ENCODE results near the gene ZNF782. TPM values are rescaled to one million over a fixed set of nuclear protein-coding genes. Genes with fewer than 3 reads are reported as not detected.
"Not testable (repeated sequence)": the region's sequence is repeated elsewhere in the genome, so short reads cannot be mapped to it uniquely, and the experiment has no call there.

Gene ZNF782
- total RNA-seq, 2 experiments from 2014 or later, result 8.6 to 10.2 TPM

- DNase-seq (ENCODE audit: low spot score), result peak; percentile 1
- ChIA-PET CTCF (ENCODE audit: unreplicated experiment) (no interaction called here), POLR2A (no interaction called here)
- Histone ChIP-seq H3K4me1 (ENCODE audit: insufficient read depth, low read length, poor library complexity, severe bottlenecking) (no peaks in the 10 kb centered on the region), H3K4me3 (ENCODE audit: low read depth, low read length, poor library complexity, severe bottlenecking) (no peak overlapping the region), H3K9me2 (ENCODE audit: insufficient read depth, low read length) (no peaks in the 10 kb centered on the region), H3K79me2 (ENCODE audit: insufficient read depth, low read depth, low read length) (no peaks in the 10 kb centered on the region), H3K27ac (ENCODE audit: low read depth, low read length, poor library complexity, severe bottlenecking) (no peak overlapping the region), H3K36me3 (ENCODE audit: insufficient read depth, low read length) (peaks cover 67% of the 10 kb centered on the region), H3K4me2 (ENCODE audit: low read length) (no peak overlapping the region), H2AFZ (ENCODE audit: low read length) (no peak overlapping the region), H4K20me1 (ENCODE audit: insufficient read depth, low read length) (no peaks in the 10 kb centered on the region), H3K9me3 (ENCODE audit: low read length) (peaks cover 58% of the 10 kb centered on the region)
- TF ChIP-seq EZH2phosphoT487 (IDR thresholded peaks at IDR 0.05; ENCODE audit: borderline replicate concordance, low read depth, low read length), result no peak
- no peak for TF ChIP-seq CTCF (conservative IDR thresholded peaks at IDR 0.05; ENCODE audit: low read length)
- intact Hi-C loops (cut with micrococcal nuclease; ENCODE audit: unreplicated experiment), result no loop called here
- BruUV-seq (replicated peaks), result no TSS peak
Observed at GRCh38 chr9:96818533-96818932, 35.8 kb downstream of the ZNF782 start.

GRCh38 chr9:96817973-96818372, 36.3 kb downstream of the ZNF782 start:
- intact Hi-C loops (cut with micrococcal nuclease; ENCODE audit: unreplicated experiment), result no loop called here
- no TSS peak for BruUV-seq (replicated peaks)
- DNase-seq (ENCODE audit: low spot score), result no peak
- ChIA-PET POLR2A (no interaction called here), CTCF (ENCODE audit: unreplicated experiment) (no interaction called here)
- Histone ChIP-seq H2AFZ (ENCODE audit: low read length) (no peak overlapping the region), H4K20me1 (ENCODE audit: insufficient read depth, low read length) (no peaks in the 10 kb centered on the region), H3K9me3 (ENCODE audit: low read length) (peaks cover 56% of the 10 kb centered on the region), H3K27ac (ENCODE audit: low read depth, low read length, poor library complexity, severe bottlenecking) (no peak overlapping the region), H3K4me2 (ENCODE audit: low read length) (no peak overlapping the region), H3K9me2 (ENCODE audit: insufficient read depth, low read length) (no peaks in the 10 kb centered on the region), H3K36me3 (ENCODE audit: insufficient read depth, low read length) (peaks cover 62% of the 10 kb centered on the region), H3K4me3 (ENCODE audit: low read depth, low read length, poor library complexity, severe bottlenecking) (no peak overlapping the region), H3K79me2 (ENCODE audit: insufficient read depth, low read depth, low read length) (no peaks in the 10 kb centered on the region), H3K4me1 (ENCODE audit: insufficient read depth, low read length, poor library complexity, severe bottlenecking) (no peaks in the 10 kb centered on the region)
- no peak for TF ChIP-seq CTCF (conservative IDR thresholded peaks at IDR 0.05; ENCODE audit: low read length)
- no peak for TF ChIP-seq EZH2phosphoT487 (IDR thresholded peaks at IDR 0.05; ENCODE audit: borderline replicate concordance, low read depth, low read length)

- no peak for DNase-seq (ENCODE audit: low spot score)
- POLR2A ChIA-PET, result no interaction called here
- peaks cover 22% of the 10 kb centered on the region; the same call in 1 of the 2 replicates for H3K9me3 ChIP-seq (ENCODE audit: low read length)
- H3K9me2 ChIP-seq (ENCODE audit: insufficient read depth, low read length), result no peaks in the 10 kb centered on the region
- no peaks in the 10 kb centered on the region for H3K79me2 ChIP-seq (ENCODE audit: insufficient read depth, low read depth, low read length)
- H4K20me1 ChIP-seq (ENCODE audit: insufficient read depth, low read length), result no peaks in the 10 kb centered on the region
- no peak overlapping the region for H2AFZ ChIP-seq (ENCODE audit: low read length)
- peaks cover 20% of the 10 kb centered on the region for H3K36me3 ChIP-seq (ENCODE audit: insufficient read depth, low read length)
- no peak overlapping the region for H3K4me3 ChIP-seq (ENCODE audit: low read depth, low read length, poor library complexity, severe bottlenecking)
- BruUV-seq (replicated peaks), result no TSS peak
- CTCF ChIA-PET (ENCODE audit: unreplicated experiment), result no interaction called here
- no peak overlapping the region for H3K4me2 ChIP-seq (ENCODE audit: low read length)
- H3K27ac ChIP-seq (ENCODE audit: low read depth, low read length, poor library complexity, severe bottlenecking), result no peak overlapping the region
- no peaks in the 10 kb centered on the region for H3K4me1 ChIP-seq (ENCODE audit: insufficient read depth, low read length, poor library complexity, severe bottlenecking)
- intact Hi-C loops (cut with micrococcal nuclease; ENCODE audit: unreplicated experiment), result no loop called here
- TF ChIP-seq EZH2phosphoT487 (IDR thresholded peaks at IDR 0.05; ENCODE audit: borderline replicate concordance, low read depth, low read length), result no peak
- no peak for TF ChIP-seq CTCF (conservative IDR thresholded peaks at IDR 0.05; ENCODE audit: low read length)
Observed at GRCh38 chr9:96813607-96814006, 40.7 kb downstream of the ZNF782 start.

- H3K9me2 ChIP-seq (ENCODE audit: insufficient read depth, low read length); BruUV-seq (replicated peaks); H4K20me1 ChIP-seq (ENCODE audit: insufficient read depth, low read length); H3K9me3 ChIP-seq (ENCODE audit: low read length); CTCF ChIA-PET (ENCODE audit: unreplicated experiment); H2AFZ ChIP-seq (ENCODE audit: low read length); H3K79me2 ChIP-seq (ENCODE audit: insufficient read depth, low read depth, low read length); H3K4me3 ChIP-seq (ENCODE audit: low read depth, low read length, poor library complexity, severe bottlenecking); H3K4me1 ChIP-seq (ENCODE audit: insufficient read depth, low read length, poor library complexity, severe bottlenecking); H3K4me2 ChIP-seq (ENCODE audit: low read length); H3K27ac ChIP-seq (ENCODE audit: low read depth, low read length, poor library complexity, severe bottlenecking); POLR2A ChIA-PET; DNase-seq (ENCODE audit: low spot score): not testable (repeated sequence)
- intact Hi-C loops (cut with micrococcal nuclease; ENCODE audit: unreplicated experiment), result loop anchor here (10.0 kb wide), 1 partner anchor 1636 kb away; no protein-coding TSS in a partner anchor
- H3K36me3 ChIP-seq (ENCODE audit: insufficient read depth, low read length), result peaks cover 11% of the 10 kb centered on the region
Observed at GRCh38 chr9:96798959-96799358, 55.4 kb downstream of the ZNF782 start.
